DOHH2 (cell line): Measurements from ENCODE around the gene PATJ.

Experiments
- EZH2phosphoT487 ChIP-seq: fragments of 200-600 bp; sonication (generic); IDR thresholded peaks from 2 replicates; pipeline ENCODE4 v1.6.1; 2017; ENCODE audit warnings: borderline replicate concordance, mild to moderate bottlenecking, antibody characterized with exemption, low read length, moderate library complexity, mixed read lengths
- TF ChIP-seq, protein P1 (sequence below): fragments of 200-600 bp; sonication (generic); IDR thresholded peaks from one replicate; pipeline ENCODE4 v1.5.1; 2014; ENCODE audit warnings: antibody characterized with exemption, mild to moderate bottlenecking, low read depth, low read length; ENCODE audit not compliant: poor library complexity, severe bottlenecking

GRCh38 chr1:61836649-61837048 is 94.4 kb downstream of the PATJ start:
- TF ChIP-seq, protein P1, sequence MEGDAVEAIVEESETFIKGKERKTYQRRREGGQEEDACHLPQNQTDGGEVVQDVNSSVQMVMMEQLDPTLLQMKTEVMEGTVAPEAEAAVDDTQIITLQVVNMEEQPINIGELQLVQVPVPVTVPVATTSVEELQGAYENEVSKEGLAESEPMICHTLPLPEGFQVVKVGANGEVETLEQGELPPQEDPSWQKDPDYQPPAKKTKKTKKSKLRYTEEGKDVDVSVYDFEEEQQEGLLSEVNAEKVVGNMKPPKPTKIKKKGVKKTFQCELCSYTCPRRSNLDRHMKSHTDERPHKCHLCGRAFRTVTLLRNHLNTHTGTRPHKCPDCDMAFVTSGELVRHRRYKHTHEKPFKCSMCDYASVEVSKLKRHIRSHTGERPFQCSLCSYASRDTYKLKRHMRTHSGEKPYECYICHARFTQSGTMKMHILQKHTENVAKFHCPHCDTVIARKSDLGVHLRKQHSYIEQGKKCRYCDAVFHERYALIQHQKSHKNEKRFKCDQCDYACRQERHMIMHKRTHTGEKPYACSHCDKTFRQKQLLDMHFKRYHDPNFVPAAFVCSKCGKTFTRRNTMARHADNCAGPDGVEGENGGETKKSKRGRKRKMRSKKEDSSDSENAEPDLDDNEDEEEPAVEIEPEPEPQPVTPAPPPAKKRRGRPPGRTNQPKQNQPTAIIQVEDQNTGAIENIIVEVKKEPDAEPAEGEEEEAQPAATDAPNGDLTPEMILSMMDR = no peak
- no peak for TF ChIP-seq EZH2phosphoT487
